HG02798 (cell line): ENCODE results near the gene ATP6V0E2.
A peak's percentile ranks its signal among the peaks of the same experiment; 100 is the strongest.
"Not testable (repeated sequence)": the region's sequence is repeated elsewhere in the genome, so short reads cannot be mapped to it uniquely, and the experiment has no call there.

ENCODE experiments used
- ATAC-seq: cut with Tn5 transposase; IDR thresholded peaks from one replicate; pipeline ENCODE4 v1.9.1; 2021; ENCODE audit warnings: mild to moderate bottlenecking; ENCODE audit not compliant: unreplicated experiment, poor library complexity

ATP6V0E2 gene

DNA sequence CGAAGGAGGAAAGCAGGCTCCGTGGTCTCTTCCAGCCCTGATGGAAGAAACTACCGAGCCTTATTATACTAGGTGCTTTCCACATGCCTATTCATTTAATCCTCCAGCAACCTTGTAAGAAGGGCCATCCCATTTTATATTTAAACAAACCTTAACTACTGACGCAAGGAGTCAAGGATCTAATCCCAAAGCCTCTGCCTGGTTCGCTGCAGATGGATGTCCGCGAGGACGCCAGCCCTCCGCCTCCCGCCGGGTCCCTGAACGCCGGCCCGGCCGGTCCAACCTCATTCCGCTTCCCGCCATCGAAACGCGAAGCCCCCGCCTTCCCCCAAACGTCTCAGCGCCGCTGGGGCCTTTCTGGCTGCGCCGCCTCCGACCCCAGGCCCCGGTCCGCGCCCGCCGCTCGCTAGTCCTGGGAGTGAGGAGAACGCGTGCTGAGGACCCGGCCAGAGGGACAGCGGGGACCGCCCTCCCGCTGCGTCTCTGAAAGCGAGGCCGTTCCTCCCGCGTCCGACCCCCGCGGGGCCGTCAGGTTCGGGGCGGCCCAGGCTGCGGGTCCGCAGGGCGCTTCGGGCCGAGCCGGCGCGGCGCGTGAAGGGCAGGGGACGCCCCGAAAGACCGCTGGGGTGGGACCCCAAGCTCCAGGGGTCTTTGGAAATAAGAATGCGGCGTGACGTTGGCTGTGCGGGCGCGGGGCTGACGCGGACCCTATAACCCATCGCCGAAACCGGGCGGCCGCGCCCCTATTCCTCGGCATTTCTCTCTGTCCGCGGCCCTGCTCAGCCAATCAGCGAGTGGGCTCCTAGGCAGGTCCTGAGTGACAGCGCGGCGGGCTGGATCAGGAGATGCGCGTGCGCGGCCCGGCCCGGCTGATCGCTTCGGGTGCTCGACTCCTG, at the start of gene ATP6V0E2:
Gene ATP6V0E2 (plus strand): TSS at position 896 of the 896 bp plus-strand sequence. CDS start 97 bp downstream, outside the sequence.
- ATAC-seq: peak; percentile 96

- ATAC-seq: no peak
Observed at GRCh38 chr7:149824301-149824741, 49.4 kb upstream of the ATP6V0E2 start.

GRCh38 chr7:149824748-149825566, 48.8 kb upstream of the ATP6V0E2 start:
- no peak for ATAC-seq

DNA sequence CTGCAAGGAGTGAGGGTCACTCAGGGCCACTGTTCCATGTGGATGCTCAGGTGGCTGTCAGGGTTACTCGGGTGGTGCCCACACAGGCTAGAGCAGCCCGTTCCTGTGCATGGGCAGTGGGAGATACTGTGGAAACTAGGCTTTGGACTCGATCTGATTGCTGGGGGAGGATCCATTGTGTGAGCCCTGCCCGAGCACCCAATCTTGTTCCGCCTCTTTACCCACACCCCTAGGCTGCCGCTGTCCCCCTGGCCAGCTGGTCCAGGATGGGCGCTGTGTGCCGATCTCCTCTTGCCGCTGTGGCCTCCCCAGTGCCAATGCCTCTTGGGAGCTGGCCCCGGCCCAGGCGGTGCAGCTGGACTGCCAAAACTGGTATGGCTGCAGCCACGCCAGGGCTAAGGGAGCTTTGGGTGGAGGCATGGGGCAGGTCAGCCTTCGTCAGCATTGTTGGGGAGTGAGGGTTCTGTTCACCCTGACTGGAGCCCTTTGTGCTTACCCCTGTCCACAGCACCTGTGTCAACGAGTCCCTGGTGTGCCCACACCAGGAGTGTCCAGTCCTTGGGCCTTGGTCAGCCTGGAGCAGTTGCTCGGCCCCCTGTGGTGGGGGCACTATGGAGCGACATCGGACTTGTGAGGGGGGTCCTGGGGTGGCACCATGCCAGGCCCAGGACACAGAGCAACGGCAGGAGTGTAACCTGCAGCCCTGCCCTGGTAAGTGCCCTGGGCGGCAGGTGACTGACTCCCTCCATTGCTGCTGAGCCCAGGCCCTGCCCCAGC, 48.0 kb upstream of the ATP6V0E2 start:
- no peak for ATAC-seq

DNA sequence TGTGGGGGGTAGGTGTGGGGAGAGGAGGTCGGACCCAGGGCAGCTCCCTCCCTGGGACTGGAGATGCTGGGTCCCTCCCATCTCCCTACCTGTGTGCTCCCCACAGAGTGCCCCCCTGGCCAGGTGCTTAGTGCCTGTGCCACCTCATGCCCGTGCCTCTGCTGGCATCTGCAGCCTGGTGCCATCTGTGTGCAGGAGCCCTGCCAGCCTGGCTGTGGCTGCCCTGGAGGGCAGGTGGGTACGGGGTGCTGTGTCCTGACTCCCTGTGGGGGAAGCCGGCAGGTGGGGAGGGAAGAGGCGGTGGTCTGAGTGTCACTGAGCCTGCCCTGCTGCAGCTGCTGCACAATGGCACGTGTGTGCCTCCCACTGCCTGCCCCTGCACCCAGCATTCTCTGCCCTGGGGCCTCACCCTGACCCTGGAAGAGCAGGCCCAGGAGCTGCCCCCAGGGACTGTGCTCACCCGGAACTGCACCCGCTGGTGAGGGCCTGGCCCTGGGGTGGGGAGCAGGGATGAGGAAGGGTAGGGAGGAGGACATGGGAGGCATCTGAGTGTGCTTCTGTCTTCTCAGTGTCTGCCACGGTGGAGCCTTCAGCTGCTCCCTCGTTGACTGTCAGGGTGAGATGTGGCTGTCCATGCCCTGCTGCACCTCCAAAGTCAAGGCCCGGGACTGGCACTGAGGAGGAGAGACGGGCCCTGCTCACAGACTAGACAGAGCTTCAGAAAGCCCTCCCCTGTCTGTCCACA, 47.3 kb upstream of the ATP6V0E2 start:
- no peak for ATAC-seq

DNA sequence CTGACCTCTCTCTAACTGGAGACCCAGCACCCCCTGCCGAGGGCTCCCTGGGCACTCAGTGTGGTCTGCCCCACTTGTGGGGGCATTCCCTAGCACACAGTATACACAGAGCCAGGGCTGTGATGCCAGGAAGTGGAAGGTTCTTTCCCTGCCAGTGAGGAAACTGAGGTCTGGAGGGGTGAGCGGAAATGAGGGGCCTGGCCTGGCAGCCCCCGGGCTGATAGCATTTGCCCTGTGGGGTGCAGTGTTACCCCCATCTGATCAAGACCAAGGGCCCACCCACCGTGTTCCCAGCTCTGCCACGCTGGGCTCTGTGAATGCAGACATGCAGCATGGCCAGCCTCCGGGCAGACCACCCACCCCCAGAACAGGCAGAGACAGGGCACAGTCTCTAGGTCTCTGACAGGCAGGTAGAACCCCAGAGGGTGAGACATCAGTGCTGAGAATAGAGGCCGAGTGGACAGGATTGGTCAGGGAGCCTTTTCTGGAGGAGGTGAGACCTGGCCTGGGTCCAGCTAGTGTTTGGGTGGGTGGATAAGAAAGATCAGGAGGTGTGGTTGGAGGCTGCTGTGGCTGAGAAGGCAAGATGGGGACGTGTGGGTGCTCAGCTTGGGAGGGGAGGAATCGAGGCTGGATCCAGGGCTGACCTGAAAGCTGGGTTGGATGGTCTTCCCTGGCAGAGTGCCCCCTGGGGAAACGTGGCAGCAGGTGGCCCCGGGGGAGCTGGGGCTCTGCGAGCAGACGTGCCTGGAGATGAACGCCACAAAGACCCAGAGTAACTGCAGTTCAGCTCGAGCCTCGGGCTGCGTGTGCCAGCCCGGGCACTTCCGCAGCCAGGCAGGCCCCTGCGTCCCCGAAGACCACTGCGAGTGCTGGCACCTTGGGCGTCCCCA, 46.4 kb upstream of the ATP6V0E2 start:
- no peak for ATAC-seq

- no peak for ATAC-seq
Observed at GRCh38 chr7:149828357-149829309, 45.1 kb upstream of the ATP6V0E2 start.

DNA sequence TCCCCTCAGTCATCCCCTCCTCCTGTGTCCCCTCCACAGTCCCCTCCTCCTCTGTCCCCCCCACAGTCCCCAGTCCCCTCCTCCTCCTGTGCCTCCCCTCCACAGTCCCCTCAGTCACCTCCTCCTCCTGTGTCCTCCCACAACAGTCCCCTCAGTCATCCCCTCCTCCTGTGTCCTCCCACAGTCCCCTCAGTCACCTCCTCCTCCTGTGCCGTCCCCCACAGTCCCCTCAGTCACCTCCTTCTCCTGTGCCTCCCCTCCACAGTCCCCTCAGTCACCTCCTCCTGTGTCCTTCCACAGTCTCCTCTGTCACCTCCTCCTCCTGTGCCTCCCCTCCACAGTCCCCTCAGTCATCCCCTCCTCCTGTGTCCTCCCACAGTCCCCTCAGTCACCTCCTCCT, 43.2 kb upstream of the ATP6V0E2 start:
- ATAC-seq: not testable (repeated sequence)

DNA sequence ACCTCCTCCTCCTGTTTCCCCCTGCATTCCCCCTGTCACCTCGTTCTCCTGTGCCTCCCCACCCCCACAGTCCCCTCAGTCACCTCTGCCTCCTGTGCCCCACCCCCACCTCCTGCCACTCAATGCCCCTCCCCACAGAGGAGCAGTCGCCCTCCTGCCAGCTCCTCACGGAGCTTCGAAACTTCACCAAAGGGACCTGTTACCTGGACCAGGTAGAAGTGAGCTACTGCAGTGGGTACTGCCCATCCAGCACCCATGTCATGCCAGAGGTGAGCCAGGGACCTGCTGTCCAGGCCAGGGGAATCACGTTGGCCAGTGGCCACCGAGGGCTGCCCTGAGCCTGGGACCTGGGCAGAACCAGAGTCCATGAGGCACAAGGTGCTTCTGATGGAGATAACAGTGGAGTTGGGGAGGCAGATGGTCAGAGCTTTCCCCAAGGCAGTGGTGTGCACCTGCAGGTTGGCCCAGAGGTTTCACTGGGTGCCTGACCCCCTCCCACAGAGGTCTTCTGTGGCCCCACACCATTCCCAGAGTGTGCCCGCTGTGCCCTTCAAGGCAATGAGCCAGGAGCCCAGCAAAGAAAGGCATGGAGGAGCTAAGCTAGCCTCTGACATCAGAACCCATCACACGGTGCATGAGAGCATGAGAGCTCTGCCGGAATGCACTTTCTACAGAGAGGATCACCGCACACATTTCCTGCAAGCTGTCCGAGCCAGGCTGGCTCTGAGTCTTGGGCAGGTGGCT, 42.6 kb upstream of the ATP6V0E2 start:
- ATAC-seq: no peak

DNA sequence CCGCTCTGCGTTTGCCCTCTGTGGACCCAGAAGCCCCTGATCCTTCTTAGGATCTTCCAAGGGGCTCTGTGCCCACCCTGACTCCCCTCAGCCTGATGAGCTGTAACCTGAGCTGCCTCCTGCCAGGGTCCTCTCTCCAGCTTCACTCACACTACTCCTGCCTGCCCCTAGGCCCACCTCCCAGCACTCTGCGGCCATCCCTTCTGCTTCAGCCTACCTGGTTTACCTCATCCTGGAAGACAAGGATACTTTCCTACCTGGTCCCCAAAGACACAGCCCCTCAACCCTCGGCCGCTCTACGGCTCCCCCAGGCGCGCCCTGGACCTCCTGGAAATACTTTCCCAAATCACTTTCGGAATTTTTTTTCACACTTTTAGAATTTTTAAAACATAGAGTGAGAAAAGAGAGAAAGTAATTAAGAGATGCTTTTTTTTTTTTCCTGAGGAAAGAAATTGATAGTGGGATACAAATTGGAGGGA, 42.0 kb upstream of the ATP6V0E2 start:
- ATAC-seq: no peak

- ATAC-seq: no peak
Observed at GRCh38 chr7:149832332-149833041, 41.3 kb upstream of the ATP6V0E2 start.

GRCh38 chr7:149833495-149834130, 40.2 kb upstream of the ATP6V0E2 start:
- ATAC-seq: no peak

- no peak for ATAC-seq
Observed at GRCh38 chr7:149834601-149835000, 39.2 kb upstream of the ATP6V0E2 start.

GRCh38 chr7:149836434-149836833, 37.3 kb upstream of the ATP6V0E2 start:
- no peak for ATAC-seq

GRCh38 chr7:149837564-149838223, 36.1 kb upstream of the ATP6V0E2 start:
- no peak for ATAC-seq
